ENCODE data around the gene CSAD.
"Not testable (repeated sequence)": the region's sequence is repeated elsewhere in the genome, so short reads cannot be mapped to it uniquely, and the experiment has no call there.

Gene CSAD

DNA sequence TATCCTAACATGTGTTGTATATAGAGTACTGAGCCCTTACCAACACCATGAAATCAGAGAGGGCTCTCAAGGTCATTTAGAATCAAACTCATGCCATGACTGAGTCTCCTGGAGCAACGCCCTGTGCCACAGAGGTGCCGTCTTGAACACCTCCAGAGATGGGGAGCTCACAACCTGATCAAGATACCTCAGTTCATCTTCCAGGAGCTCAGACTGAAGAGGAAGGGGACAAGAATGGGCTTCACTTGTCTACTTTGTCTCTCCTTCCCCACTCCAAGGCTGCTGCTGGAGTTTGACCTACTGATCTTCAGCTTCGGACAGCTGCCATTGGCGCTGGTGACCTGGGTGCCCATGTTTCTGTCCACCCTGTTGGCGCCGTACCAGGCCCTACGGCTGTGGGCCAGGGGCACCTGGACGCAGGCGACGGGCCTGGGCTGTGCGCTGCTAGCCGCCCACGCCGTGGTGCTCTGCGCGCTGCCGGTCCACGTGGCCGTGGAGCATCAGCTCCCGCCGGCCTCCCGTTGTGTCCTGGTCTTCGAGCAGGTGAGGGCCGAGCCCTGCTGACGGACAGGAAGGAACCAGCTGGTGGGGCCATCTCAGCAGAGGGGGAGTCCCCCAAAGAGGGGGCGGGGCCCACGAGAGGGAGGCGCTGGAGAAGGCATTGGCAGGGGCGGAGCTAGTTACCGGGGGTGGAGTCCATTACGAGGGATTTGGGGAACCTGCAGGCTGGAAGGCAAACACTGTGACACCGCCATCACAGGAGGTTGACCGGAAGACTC, 65.4 kb downstream of the CSAD start:
- no peak overlapping the region for H3K4me3 ChIP-seq (ENCODE audit: low read depth, low read length)
- no peak for DNase-seq (ENCODE audit: low read depth)
- TF ChIP-seq, protein P1, sequence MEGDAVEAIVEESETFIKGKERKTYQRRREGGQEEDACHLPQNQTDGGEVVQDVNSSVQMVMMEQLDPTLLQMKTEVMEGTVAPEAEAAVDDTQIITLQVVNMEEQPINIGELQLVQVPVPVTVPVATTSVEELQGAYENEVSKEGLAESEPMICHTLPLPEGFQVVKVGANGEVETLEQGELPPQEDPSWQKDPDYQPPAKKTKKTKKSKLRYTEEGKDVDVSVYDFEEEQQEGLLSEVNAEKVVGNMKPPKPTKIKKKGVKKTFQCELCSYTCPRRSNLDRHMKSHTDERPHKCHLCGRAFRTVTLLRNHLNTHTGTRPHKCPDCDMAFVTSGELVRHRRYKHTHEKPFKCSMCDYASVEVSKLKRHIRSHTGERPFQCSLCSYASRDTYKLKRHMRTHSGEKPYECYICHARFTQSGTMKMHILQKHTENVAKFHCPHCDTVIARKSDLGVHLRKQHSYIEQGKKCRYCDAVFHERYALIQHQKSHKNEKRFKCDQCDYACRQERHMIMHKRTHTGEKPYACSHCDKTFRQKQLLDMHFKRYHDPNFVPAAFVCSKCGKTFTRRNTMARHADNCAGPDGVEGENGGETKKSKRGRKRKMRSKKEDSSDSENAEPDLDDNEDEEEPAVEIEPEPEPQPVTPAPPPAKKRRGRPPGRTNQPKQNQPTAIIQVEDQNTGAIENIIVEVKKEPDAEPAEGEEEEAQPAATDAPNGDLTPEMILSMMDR (IDR thresholded peaks at IDR 0.05; ENCODE audit: control insufficient read depth, extremely low read depth, insufficient read depth), result no peak

DNA sequence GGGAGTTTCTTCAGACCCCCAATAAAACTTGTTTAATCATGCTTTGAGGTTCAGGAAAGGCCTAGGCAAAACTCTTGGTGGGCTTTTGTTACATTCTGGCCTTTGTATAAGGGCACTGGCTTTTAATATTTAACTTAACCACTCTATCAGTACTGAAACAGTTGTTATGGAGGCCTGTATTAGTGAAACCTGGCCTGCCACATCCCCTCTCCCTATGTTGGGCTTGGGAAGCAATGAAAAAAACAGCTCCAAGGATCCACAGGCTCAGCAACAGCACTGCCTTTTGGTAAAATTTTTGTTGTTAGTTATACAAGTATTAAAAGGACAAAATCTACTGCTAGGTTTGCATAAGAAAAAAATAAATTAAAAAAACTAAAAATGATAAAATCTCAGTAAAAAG, 66.8 kb downstream of the CSAD start:
- H3K4me3 ChIP-seq (ENCODE audit: low read depth, low read length), result no peak overlapping the region
- TF ChIP-seq, protein P1 (IDR thresholded peaks at IDR 0.05; ENCODE audit: control insufficient read depth, extremely low read depth, insufficient read depth), result no peak
- no peak for DNase-seq (ENCODE audit: low read depth)

DNA sequence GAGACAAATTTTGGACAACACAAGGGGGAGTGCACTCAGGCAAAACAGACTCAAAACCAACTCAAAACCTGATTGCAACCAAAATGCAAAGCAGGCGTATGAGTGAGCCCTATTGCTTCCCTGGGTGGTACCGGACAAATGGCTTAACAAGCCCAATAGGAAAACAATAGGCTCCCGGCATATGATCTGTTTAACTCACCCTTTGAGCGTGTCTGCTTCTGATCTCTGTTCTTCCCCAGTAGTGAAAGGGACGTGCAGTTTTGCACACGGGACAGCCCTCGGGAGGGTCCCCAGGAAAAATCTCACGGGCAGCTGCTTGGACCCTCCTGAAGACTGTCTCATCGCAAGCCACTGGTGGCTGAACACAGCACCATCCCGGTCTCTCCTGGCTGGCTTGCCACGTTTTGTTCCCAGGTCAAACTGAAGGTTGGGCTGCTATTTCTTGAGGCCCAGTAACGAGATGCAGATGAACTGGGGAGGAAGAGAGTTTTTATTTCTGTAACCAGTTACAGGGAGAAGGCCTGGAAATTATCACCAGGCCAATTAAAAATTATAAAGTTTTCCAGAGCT, 67.5 kb downstream of the CSAD start:
- H3K4me3 ChIP-seq (ENCODE audit: low read depth, low read length), result no peak overlapping the region
- TF ChIP-seq, protein P1 (IDR thresholded peaks at IDR 0.05; ENCODE audit: control insufficient read depth, extremely low read depth, insufficient read depth), result no peak
- no peak for DNase-seq (ENCODE audit: low read depth)

DNA sequence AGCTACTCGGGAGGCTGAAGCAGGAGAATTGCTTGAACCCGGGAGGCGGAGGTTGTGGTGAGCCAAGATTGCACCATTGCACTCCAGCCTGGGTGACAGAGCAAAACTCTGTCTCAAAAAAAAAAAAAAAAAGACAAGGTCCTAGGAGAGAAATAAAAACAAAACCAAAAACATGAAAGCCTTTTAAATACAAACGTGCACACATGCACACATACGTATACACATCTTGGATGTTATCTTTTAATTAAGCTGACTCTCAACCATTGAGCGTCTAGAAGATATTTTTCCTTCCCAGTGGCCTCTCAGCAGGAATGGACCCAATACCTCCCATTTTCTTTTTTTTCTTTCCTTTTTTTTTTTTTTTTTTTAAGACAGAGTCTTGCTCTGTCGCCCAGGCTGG, 68.3 kb downstream of the CSAD start:
- DNase-seq (ENCODE audit: low read depth); H3K4me3 ChIP-seq (ENCODE audit: low read depth, low read length): not testable (repeated sequence)
